HCT116 (cell line): ENCODE results near the gene CCND1. TPM values are rescaled to one million over a fixed set of nuclear protein-coding genes. Genes with fewer than 3 reads are reported as not detected.

Experiments used
- ATAC-seq: fragments of 200-7000 bp; cut with Tn5 transposase; 2 replicates; pipeline ENCODE4 v1.9.1; 2020; ENCODE audit warnings: mild to moderate bottlenecking, moderate library complexity
- BruUV-seq: library from RNA; stranded (reverse); fragments of 400-500 nt; replicated peaks from 2 replicates; lab custom pipeline; 2021; lab: Mats Ljungman, UMichigan
- CTCF ChIA-PET: fragments of 300-600 bp; sonication (Branson Sonifier 250); formaldehyde crosslinking; loops from one replicate; lab custom pipeline; 2021; ENCODE audit warnings: antibody characterized with exemption; lab: Charles Lee
- POLR2A ChIA-PET: fragments of 300-600, 350-600 bp; sonication (Branson Sonifier 250); formaldehyde crosslinking; loops from one replicate; lab custom pipeline; 2021; ENCODE audit warnings: antibody characterized with exemption; lab: Charles Lee
- RAD21 ChIA-PET, 2 experiments: fragments of 300-600 bp; sonication (Branson Sonifier 250); formaldehyde crosslinking; loops; one replicate each; lab custom pipeline; 2023; ENCODE audit warnings: low total read pairs in 2 of 2; ENCODE audit not compliant: uncharacterized antibody in 2 of 2, unreplicated experiment in 2 of 2, low non-redundant PET in 1 of 2; lab: Charles Lee
- DNase-seq: peaks from one replicate; pipeline ENCODE4 v3.0.0-alpha.2; 2010; ENCODE audit warnings: low read depth, low spot score
- H2AFZ ChIP-seq: fragments of 200-600 bp; shearing (Covaris generic), sonication (generic); 2 replicates; pipeline ENCODE4 v1.6.1; 2017; ENCODE audit warnings: low read depth, mixed run types, mixed read lengths, antibody characterized with exemption, low read length; ENCODE audit not compliant: poor library complexity, severe bottlenecking
- H3K27ac ChIP-seq: 2 replicates; pipeline ENCODE4 v1.5.1; 2012; ENCODE audit warnings: low read depth, low read length
- H3K27me3 ChIP-seq: fragments of 200-600 bp; sonication (generic); 2 replicates; pipeline ENCODE4 v1.6.1; 2016; ENCODE audit warnings: mixed run types, low read length, mixed read lengths; ENCODE audit not compliant: insufficient read depth
- H3K36me3 ChIP-seq, 2 experiments: fragments of 200-500 bp in 1 of 2; fragments of 200-600 bp in 1 of 2; sonication (Bioruptor generic) in 1 of 2; sonication (generic) in 1 of 2; 2 replicates each; pipeline versions ENCODE4 v1.5.1 to v1.6.1; 2014 to 2016; ENCODE audit warnings: low read length in 2 of 2, inconsistent platforms in 1 of 2, mixed read lengths in 1 of 2, mixed run types in 1 of 2; ENCODE audit not compliant: insufficient read depth in 2 of 2, control insufficient read depth in 1 of 2
- H3K4me1 ChIP-seq, 2 experiments: fragments of 200-600 bp in 1 of 2; sonication (generic) in 1 of 2; 2 replicates each; pipeline versions ENCODE4 v1.5.1 to v1.6.1; 2012 to 2017; ENCODE audit warnings: low read length in 2 of 2, inconsistent platforms in 1 of 2, mild to moderate bottlenecking in 1 of 2, mixed read lengths in 1 of 2, mixed run types in 1 of 2, moderate library complexity in 1 of 2; ENCODE audit not compliant: insufficient read depth in 2 of 2, control insufficient read depth in 1 of 2
- H3K4me2 ChIP-seq: fragments of 200-600 bp; sonication (generic); 2 replicates; pipeline ENCODE4 v1.6.1; 2017; ENCODE audit warnings: mixed run types, low read length, mixed read lengths
- H3K4me3 ChIP-seq, 2 experiments: fragments of 200-600 bp in 1 of 2; sonication (generic) in 1 of 2; replicated peaks in 1 of 2; 2 replicates each; pipeline ENCODE4 v1.5.1; 2011 to 2016; ENCODE audit warnings: low read length in 2 of 2, control low read depth in 1 of 2, low read depth in 1 of 2, mild to moderate bottlenecking in 1 of 2, mixed read lengths in 1 of 2, mixed run types in 1 of 2
- H3K79me2 ChIP-seq: fragments of 200-600 bp; sonication (generic); 2 replicates; pipeline ENCODE4 v1.6.1; 2017; ENCODE audit warnings: mild to moderate bottlenecking, mixed run types, low read length, moderate library complexity, mixed read lengths; ENCODE audit not compliant: insufficient read depth
- H3K9ac ChIP-seq: fragments of 200-600 bp; sonication (generic); 2 replicates; pipeline ENCODE4 v1.6.1; 2016; ENCODE audit warnings: low read length, mixed read lengths
- H3K9me2 ChIP-seq: fragments of 200-600 bp; sonication (generic), shearing (Covaris generic); 2 replicates; pipeline ENCODE4 v1.6.1; 2017; ENCODE audit warnings: mixed run types, mild to moderate bottlenecking, moderate library complexity; ENCODE audit not compliant: insufficient read depth
- H3K9me3 ChIP-seq, 2 experiments: fragments of 200-500 bp in 1 of 2; fragments of 200-600 bp in 1 of 2; sonication (Bioruptor generic) in 1 of 2; sonication (generic) in 1 of 2; 2 replicates each; pipeline ENCODE4 v1.6.1; 2014 to 2017; ENCODE audit warnings: low read length in 2 of 2, mixed read lengths in 2 of 2, inconsistent platforms in 1 of 2, low read depth in 1 of 2, mild to moderate bottlenecking in 1 of 2, mixed run types in 1 of 2, moderate library complexity in 1 of 2; ENCODE audit not compliant: control insufficient read depth in 1 of 2, insufficient read depth in 1 of 2
- H4K20me1 ChIP-seq: fragments of 200-600 bp; sonication (generic), shearing (Covaris generic); 2 replicates; pipeline ENCODE4 v1.6.1; 2017; ENCODE audit warnings: mixed run types, mild to moderate bottlenecking, moderate library complexity; ENCODE audit not compliant: insufficient read depth
- ATF3 ChIP-seq: IDR thresholded peaks from 2 replicates; pipeline ENCODE4 v1.6.1; 2012
- CBX3 ChIP-seq: IDR thresholded peaks from 2 replicates; pipeline ENCODE4 v1.6.1; 2012; ENCODE audit warnings: low read depth
- CTCF ChIP-seq, 3 experiments: fragments of 200-600 bp in 1 of 3; sonication (generic) in 1 of 3; IDR thresholded peaks in 2 of 3; conservative IDR thresholded peaks in 1 of 3; 2 replicates each; pipeline ENCODE4 v1.5.1; 2012 to 2017; ENCODE audit warnings: low read depth in 2 of 3, low read length in 2 of 3, antibody characterized with exemption in 1 of 3, borderline replicate concordance in 1 of 3, control low read depth in 1 of 3, mild to moderate bottlenecking in 1 of 3, mixed read lengths in 1 of 3, mixed run types in 1 of 3, moderate library complexity in 1 of 3; ENCODE audit not compliant: insufficient read depth in 1 of 3
- EGR1 ChIP-seq: IDR thresholded peaks from 2 replicates; pipeline ENCODE4 v1.6.1; 2012; ENCODE audit warnings: low read depth
- ELF1 ChIP-seq: IDR thresholded peaks from 2 replicates; pipeline ENCODE4 v1.6.1; 2012; ENCODE audit warnings: low read depth, borderline replicate concordance
- MAX ChIP-seq: IDR thresholded peaks from 2 replicates; pipeline ENCODE4 v1.6.1; 2012
- POLR2A ChIP-seq: IDR thresholded peaks from 2 replicates; pipeline ENCODE4 v1.7.0; 2011; ENCODE audit warnings: borderline replicate concordance; ENCODE audit not compliant: insufficient read depth, insufficient read length; ENCODE audit errors: extremely low read depth
- RAD21 ChIP-seq: IDR thresholded peaks from 2 replicates; pipeline ENCODE4 v1.6.1; 2012; ENCODE audit warnings: low read depth, mild to moderate bottlenecking
- SIN3A ChIP-seq: IDR thresholded peaks from 2 replicates; pipeline ENCODE4 v1.6.1; 2012; ENCODE audit warnings: low read depth
- YY1 ChIP-seq: IDR thresholded peaks from 2 replicates; pipeline ENCODE4 v1.6.1; 2011; ENCODE audit warnings: low read length, low read depth, moderate library complexity, mild to moderate bottlenecking; ENCODE audit not compliant: insufficient replicate concordance; ENCODE audit errors: extremely low read depth
- ZBTB33 ChIP-seq: IDR thresholded peaks from 2 replicates; pipeline ENCODE4 v1.6.1; 2011; ENCODE audit warnings: mild to moderate bottlenecking, low read length, moderate library complexity; ENCODE audit not compliant: insufficient replicate concordance; ENCODE audit errors: extremely low read depth
- ZFX ChIP-seq: fragments of 450-650 bp; IDR thresholded peaks from 2 replicates; pipeline ENCODE4 v1.6.1; 2017
- intact Hi-C: fragments of 100-400 bp; cut with micrococcal nuclease; formaldehyde crosslinking; loops from 2 replicates; pipeline ENCODE4 v1.10.0; 2022
- total RNA-seq: library from RNA; stranded (reverse); gene quantifications from one replicate; pipeline ENCODE4 v1.2.1, GENCODE V29; 2021; ENCODE audit not compliant: unreplicated experiment

CCND1 gene
- total RNA-seq, 1 experiment from 2014 or later: 601 TPM

GRCh38 chr11:69684651-69685050 is 43.7 kb downstream of the CCND1 start:
- ChIA-PET POLR2A (interaction anchor here (1.1 to 1.3 kb wide), 2 partner anchors 9 to 28 kb away, joined by 4 to 5 read pairs; partner anchors contain the start of gene LTO1), RAD21 (interaction anchor here in 1 of 2 experiments (0.7 kb wide), 2 partner anchors 35 to 553 kb away, joined by 5 to 6 read pairs; no protein-coding TSS in a partner anchor), CTCF (interaction anchor here (0.8 to 1.6 kb wide), 6 partner anchors 212 to 583 kb away, joined by 4 to 16 read pairs (median 4); no protein-coding TSS in a partner anchor)
- ATAC-seq: no peak
- peaks cover 17 to 51% of the 10 kb centered on the region in 2 experiments for H3K4me1 ChIP-seq
- no TSS peak for BruUV-seq
- no peak overlapping the region for H2AFZ ChIP-seq
- no peaks in the 10 kb centered on the region for H3K9me2 ChIP-seq
- no peak overlapping the region for H3K4me2 ChIP-seq
- no peaks in the 10 kb centered on the region for H3K27me3 ChIP-seq
- no peaks in the 10 kb centered on the region for H3K36me3 ChIP-seq
- no peak overlapping the region for H3K27ac ChIP-seq
- H3K79me2 ChIP-seq: no peaks in the 10 kb centered on the region
- H4K20me1 ChIP-seq: no peaks in the 10 kb centered on the region
- peaks cover 0 to 7% of the 10 kb centered on the region in 2 experiments; a peak in 1 of 4 replicates for H3K9me3 ChIP-seq
- intact Hi-C loops: loop anchor here (1.0 to 5.0 kb wide), 2 partner anchors 508 to 583 kb away; no protein-coding TSS in a partner anchor
- no peak overlapping the region for H3K4me3 ChIP-seq
- TF ChIP-seq MAX (no peak), POLR2A (no peak), ATF3 (no peak), ZFX (no peak), RAD21 (no peak), CBX3 (no peak), YY1 (no peak), ZBTB33 (no peak), ELF1 (no peak), CTCF (IDR thresholded peaks at IDR 0.05 in 2 of 3, conservative IDR thresholded peaks at IDR 0.05 in 1 of 3; ENCODE audit: borderline replicate concordance in 1 of 3, insufficient read depth in 1 of 3, low read depth in 2 of 3, low read length in 2 of 3) (no peak), EGR1 (no peak), SIN3A (no peak)
- no peak overlapping the region for H3K9ac ChIP-seq
- no peak for DNase-seq
